T1000 (cell line): Measurements from ENCODE around the gene GGT1.
"Not testable (repeated sequence)": the region's sequence is repeated elsewhere in the genome, so short reads cannot be mapped to it uniquely, and the experiment has no call there.

Experiments used
- DNase-seq: peaks from one replicate; lab custom pipeline; 2025; ENCODE audit warnings: mixed read lengths; lab: John Stamatoyannopoulos, UW

GGT1 gene

GRCh38 chr22:24642307-24642706 lies 39.3 kb downstream of the GGT1 start:
- DNase-seq = not testable (repeated sequence)

DNA sequence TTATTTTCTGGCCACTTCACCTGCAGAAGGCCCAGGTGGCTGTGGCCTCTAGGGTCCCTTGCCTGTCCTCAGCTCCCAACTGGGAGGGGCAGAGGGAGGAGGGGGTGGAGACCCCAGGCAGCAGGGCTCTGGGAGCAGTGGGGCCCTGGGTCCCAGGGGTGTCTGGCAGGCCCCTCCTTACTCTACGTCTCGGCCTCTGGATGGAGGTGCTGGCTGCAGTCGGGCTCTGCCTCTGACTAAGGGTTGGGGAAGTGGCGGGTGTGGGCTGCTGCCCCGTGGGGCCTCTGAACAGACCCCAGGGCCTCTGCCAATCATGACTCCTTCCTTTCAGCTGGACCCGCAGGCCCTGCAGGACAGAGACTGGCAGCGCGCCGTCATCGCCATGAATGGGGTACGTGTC lies 41.4 kb downstream of the GGT1 start:
- not testable (repeated sequence) for DNase-seq

- not testable (repeated sequence) for DNase-seq
Measured at GRCh38 chr22:24645408-24646399, 42.7 kb downstream of the GGT1 start.

GRCh38 chr22:24646756-24647155 lies 43.8 kb downstream of the GGT1 start:
- not testable (repeated sequence) for DNase-seq

- DNase-seq = not testable (repeated sequence)
Measured at GRCh38 chr22:24649371-24649770, 46.4 kb downstream of the GGT1 start.

GRCh38 chr22:24650884-24651283 lies 47.9 kb downstream of the GGT1 start:
- not testable (repeated sequence) for DNase-seq

DNA sequence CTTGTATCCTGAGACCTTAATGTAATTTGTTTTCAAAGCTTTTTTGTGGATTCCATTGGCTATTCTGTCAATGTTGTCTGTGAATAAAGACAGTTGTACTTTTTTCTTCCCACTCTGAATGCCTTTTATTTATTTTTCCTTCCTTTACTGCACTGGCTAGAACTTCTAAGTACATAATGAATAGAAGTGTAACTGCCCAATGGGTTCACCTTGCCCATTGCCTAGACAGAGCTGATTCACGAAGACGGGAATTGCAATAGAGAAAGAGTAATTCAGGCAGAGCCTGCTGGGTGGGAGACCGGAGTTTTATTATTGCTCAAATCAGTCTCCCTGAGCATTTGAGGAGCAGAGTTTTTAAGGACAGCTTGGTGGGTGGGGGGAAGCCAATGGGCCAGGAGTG lies 62.4 kb downstream of the GGT1 start:
- DNase-seq = not testable (repeated sequence)

DNA sequence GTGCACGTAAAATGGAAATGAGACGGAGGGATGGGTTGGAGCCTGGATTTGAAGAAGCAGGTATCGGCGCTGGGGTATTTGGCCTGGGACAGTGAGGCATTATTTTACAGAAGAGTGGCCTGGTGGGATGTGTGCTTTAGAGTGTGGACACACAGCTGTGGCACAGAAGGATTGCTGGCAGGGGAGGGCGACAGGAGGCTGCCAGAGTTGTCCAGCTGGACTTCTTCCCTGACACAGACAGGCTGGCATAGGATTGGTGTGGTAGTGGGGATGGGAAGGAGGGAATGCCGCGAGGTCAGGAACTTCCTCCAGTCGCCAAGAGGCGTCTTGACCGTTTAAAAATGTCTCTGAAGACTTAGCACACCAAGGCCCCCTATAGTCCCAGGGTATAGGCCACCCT lies 64.9 kb downstream of the GGT1 start:
- not testable (repeated sequence) for DNase-seq

- not testable (repeated sequence) for DNase-seq
Measured at GRCh38 chr22:24672532-24672931, 69.5 kb downstream of the GGT1 start.
